DOHH2 (cell line): ENCODE data around the gene COL4A2.
"Not testable (repeated sequence)": the region's sequence is repeated elsewhere in the genome, so short reads cannot be mapped to it uniquely, and the experiment has no call there.

Experiments
- CTCF ChIP-seq: fragments of 200-600 bp; sonication (generic); IDR thresholded peaks from one replicate; pipeline ENCODE4 v1.5.1; 2014; ENCODE audit warnings: antibody characterized with exemption, mild to moderate bottlenecking, low read depth, low read length; ENCODE audit not compliant: poor library complexity, severe bottlenecking
- EZH2phosphoT487 ChIP-seq: fragments of 200-600 bp; sonication (generic); IDR thresholded peaks from 2 replicates; pipeline ENCODE4 v1.6.1; 2017; ENCODE audit warnings: borderline replicate concordance, mild to moderate bottlenecking, antibody characterized with exemption, low read length, moderate library complexity, mixed read lengths

- not testable (repeated sequence) for TF ChIP-seq CTCF, EZH2phosphoT487
Observed at GRCh38 chr13:110486880-110487279, 179.8 kb downstream of the COL4A2 start.
